Measurements from ENCODE around the gene UBAP2L.
"Not testable (repeated sequence)": the region's sequence is repeated elsewhere in the genome, so short reads cannot be mapped to it uniquely, and the experiment has no call there.

Gene UBAP2L

GRCh38 chr1:154198756-154199562, 21.8 kb upstream of the UBAP2L start:
- peak; percentile 41 for DNase-seq

DNA sequence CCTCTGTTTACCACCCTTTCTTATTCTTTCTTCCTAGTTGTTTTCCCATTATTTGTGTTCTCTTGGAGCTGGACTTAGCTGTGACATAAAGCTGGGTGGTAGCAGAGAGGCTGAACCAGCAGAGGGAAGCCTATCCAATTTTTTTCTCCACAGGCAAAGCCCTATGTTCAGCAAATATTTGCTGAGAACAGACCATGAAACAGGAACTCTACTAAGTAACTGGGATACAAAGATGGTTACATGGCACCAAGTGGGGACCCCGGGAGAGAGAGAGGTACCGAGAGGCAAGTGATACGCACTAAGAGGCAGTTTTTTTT, 21.2 kb upstream of the UBAP2L start:
- DNase-seq, result no peak

- not testable (repeated sequence) for DNase-seq
Observed at GRCh38 chr1:154205778-154206177, 15.0 kb upstream of the UBAP2L start.

GRCh38 chr1:154206196-154206595, 14.6 kb upstream of the UBAP2L start, which contains the start of gene CFAP141:
CFAP141 (minus strand) TSS chr1:154206333; CDS start chr1:154206307, 26 bp downstream.
- DNase-seq, result no peak

- no peak for DNase-seq
Observed at GRCh38 chr1:154207262-154207661, 13.5 kb upstream of the UBAP2L start.

GRCh38 chr1:154208677-154209388, 11.9 kb upstream of the UBAP2L start:
- DNase-seq, result no peak

DNA sequence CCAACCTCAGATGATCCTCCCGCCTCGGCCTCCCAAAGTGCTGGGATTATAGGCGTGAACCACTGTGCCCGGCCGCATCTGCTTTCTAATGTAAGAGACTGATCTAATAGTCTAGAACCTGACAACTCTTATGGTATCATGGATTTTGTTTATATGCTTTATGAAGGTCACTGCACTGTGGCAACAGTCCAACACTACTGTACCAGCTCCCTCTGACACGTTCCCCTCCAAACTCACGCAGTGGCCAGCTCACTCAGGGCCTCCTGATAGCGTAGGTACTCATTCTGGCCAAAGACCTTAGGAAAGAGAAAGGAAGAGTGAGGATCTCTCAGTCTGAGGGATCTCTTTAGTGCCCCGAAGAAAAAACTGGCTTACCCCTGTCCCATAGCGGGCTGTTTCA, 8.7 kb upstream of the UBAP2L start:
- DNase-seq, result no peak

DNA sequence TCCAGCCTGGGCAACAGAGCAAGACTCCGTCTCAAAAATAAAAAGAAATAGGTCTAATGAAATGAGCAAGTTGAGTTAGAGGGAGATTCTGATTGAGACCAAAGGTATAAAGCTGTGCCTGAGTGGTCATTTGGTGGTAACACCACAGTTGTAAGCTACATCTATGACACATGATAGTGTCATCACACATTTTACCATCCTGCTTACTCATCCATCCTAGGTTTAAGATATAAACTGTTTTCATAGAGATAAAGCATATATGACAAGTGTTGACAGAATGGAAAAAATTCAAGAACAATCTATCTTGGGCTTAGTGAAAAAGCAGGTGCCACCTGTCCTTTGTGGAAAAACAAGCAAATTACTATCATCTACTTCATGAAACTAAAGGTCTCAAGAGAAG, 7.5 kb upstream of the UBAP2L start:
- DNase-seq, result no peak

- no peak for DNase-seq
Observed at GRCh38 chr1:154218545-154218944, 2.2 kb upstream of the UBAP2L start.

- DNase-seq, result no peak
Observed at GRCh38 chr1:154219541-154219940, 1.2 kb upstream of the UBAP2L start.

GRCh38 chr1:154220970-154221277, 169 bp downstream of the UBAP2L start:
- no peak for DNase-seq

- peak; percentile 70 for DNase-seq
Observed at GRCh38 chr1:154221278-154222001, 685 bp downstream of the UBAP2L start.

DNA sequence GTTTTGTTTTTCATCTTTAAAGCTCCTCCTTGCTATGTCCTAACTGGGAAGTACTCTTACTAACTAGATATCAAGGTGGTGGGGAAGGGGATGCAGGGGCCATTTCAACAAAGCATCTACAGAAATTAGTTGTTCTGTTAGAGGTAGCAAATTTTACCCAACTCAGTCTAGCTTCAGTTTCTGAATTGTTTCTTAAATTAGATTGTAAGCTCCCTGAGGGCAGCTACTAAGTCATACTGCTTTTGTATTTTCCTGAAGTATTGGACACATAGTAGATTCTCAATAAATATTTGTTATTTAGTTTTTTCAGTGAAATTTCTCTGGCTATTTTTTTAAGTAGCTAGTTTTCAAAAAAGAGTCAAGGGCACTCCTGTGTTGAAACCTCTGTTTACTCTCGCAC, 1.8 kb downstream of the UBAP2L start:
- DNase-seq, result no peak

GRCh38 chr1:154222918-154223317, 2.2 kb downstream of the UBAP2L start:
- no peak for DNase-seq

DNA sequence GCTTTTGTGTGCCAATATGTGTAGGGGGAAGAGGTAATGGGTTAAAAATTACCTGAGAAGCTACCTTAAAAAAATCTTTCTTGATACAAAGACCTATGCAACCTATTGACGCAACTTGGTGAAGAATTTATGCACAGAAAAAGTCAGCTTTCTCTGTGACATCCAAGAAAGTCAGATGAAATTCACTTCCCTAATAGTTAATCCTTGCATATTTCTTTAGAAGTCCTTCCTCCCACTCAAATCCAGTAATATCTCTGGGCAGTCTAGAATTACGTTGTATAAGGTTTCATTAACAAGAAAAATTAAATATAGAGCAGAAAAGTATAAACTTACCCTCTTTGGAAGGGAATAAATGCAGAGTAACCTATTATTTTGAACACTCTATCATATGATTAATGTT, 2.9 kb downstream of the UBAP2L start:
- no peak for DNase-seq

DNA sequence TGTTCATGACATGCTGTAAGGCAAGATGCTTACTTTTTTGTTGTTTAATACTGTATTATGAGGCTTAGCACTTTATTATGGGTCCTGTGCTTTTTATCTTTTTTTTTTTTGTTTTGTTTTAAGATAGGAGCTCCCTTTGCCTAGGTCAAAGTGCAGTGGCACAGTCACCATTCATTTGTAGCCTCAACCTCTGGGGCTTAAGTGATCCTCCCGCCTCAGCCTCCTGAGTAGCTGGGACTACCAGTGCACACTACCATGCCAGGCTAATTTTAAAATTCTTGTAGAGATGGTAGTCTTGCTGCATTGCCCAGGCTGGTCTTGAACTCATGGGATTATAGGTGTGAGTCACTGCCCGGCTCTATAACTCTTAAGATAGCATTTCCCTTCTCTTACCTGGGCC, 4.6 kb downstream of the UBAP2L start:
- no peak for DNase-seq

- DNase-seq, result not testable (repeated sequence)
Observed at GRCh38 chr1:154231112-154231511, 10.4 kb downstream of the UBAP2L start.

- DNase-seq, result not testable (repeated sequence)
Observed at GRCh38 chr1:154233127-154233526, 12.4 kb downstream of the UBAP2L start.

DNA sequence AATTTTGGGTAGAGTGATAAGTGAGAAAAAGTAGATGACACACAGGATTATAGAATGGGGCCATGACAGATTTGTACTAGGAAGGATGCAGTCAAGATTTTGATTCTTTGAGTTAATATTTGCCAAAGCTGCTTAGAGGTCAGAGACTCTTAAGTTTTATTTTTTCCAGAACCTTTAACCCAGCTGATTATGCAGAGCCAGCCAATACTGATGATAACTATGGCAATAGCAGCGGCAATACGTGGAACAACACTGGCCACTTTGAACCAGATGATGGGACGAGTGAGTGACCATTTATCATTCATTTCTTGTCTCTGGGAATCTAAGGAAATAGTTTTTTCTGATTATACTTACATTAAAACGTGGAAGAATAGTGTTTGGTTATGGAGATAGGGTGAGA, 16.1 kb downstream of the UBAP2L start:
- no peak for DNase-seq

DNA sequence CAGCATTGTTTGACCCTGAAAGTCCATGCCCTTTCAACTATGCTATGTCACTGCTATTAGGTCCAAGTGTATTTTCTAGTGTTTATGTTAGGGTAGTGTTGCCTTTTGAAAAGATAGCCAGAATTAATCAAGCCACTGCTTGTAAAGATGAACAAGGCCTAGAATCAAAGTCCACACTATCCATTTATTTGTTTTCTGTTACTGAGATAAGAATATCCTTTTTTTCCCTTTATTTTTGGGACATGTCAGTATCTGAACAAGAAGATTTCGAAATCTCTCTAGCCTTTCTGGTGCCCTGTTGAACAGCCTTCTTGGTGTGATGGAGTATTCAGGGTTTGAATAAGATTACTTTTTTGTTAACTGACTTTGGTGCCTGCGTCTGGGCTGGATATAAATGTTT, 16.7 kb downstream of the UBAP2L start:
- DNase-seq, result no peak

GRCh38 chr1:154237880-154238506, 17.2 kb downstream of the UBAP2L start:
- DNase-seq, result no peak

DNA sequence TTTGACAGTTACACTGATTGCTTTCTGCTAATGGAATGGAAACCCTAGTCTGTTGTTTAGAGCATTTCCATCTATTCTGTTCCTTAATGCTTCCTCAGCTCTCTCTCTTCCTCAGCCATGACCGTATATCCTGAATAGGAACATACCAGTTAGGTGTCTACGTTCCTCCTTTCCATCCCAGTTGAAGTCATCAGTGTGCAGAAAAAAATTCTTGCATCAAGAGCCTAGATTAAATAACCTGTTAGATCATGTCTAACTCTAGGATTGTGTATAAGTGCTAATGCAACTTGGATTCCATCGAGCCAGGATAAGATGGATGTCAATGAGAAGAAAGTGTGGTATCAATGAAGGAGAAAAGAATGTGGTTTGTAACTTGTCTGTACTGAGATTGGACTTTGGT, 18.7 kb downstream of the UBAP2L start:
- no peak for DNase-seq

DNA sequence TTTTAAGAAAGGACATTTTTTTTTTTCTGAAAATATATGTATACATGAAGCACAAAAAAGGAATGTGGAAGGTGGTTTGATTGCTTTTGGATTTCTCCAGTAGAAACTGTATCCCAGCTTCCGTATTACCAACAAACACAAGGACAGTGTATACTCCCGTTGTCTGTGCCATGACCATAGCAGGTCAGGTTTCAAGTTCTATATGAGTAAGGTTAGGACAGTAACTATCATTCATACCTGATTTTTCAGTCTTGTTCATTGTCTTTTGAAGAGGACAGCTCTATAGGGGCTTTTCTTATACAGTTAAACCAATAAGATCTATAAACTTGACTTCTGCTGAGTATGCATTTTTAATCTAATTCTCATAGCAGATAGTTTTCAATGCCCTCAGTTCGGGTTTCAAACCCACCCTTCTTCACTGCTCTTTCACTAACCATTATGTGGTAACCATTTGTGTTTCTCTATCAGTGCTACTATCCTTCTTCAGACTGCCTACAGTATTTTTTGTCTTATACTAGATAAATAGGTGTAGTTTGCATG, 19.6 kb downstream of the UBAP2L start:
- DNase-seq, result no peak
